Measurements from ENCODE around the gene ATP10B.

The ATP10B gene

GRCh38 chr5:160629003-160629402 is 223.0 kb downstream of the ATP10B start:
- peak in 2 of 14 donors; percentile 10 to 70 for DNase-seq

DNA sequence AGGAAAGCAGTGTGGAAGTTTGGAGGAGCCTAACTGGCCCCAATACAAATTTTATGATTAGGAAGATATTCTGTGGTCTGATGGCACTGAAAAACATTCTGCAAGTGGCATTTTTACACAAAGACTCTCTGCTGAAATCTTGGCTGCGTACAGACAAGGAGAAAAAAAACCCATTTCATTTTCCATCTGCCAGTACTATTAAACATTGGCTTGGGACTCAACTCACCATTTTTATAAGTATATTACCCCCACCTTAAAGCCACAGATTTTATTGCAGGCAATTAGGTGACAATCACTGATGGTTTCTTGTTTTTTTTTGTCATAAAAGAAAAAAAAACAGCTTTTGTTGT is 223.4 kb downstream of the ATP10B start:
- DNase-seq, result peak in 1 of 14 donors; percentile 39

GRCh38 chr5:160627921-160628618 is 223.9 kb downstream of the ATP10B start:
- DNase-seq, result no peak

- DNase-seq, result no peak
These were observed 225.7 kb downstream of the ATP10B start for GRCh38 chr5:160626322-160626721.

GRCh38 chr5:160621526-160621925 is 230.5 kb downstream of the ATP10B start:
- no peak for DNase-seq

DNA sequence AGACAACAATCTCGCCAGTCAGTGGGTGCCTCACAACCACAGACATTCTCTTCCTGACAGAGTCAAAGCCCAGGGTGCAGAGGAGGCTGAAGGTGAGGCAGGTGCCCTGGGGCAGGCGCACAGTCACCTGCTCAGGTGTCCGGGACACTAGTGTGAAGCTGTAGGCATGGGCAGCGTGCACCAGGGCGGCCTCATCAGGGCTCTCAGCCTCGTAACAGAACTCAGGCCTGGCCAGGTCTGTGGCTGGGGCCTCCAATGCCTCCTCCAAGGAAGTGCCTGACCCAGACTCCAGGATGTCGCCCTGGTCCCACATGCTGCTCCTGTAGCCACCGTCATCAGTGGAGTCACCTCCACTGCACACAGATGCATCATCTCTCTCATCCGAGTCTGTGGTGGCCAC is 231.6 kb downstream of the ATP10B start:
- DNase-seq, result no peak

DNA sequence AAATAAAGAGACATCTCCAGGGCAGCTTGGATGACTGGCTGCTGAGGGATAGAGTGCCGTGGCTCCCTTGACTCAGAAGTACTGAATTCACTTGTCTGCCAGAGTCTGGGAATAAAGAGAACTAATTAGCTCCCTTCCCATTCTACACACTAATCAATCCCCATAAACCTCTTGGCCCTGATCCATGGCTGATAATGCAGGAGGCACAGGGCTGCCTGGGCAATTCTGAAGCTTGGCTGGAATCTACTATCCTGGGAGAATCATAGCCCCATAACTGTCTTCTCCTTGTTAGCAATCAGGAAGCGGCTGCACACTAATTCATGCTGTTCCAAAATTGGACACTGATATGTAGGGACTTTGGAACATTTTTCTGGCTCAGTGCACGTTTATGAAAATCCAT is 232.6 kb downstream of the ATP10B start:
- no peak for DNase-seq

DNA sequence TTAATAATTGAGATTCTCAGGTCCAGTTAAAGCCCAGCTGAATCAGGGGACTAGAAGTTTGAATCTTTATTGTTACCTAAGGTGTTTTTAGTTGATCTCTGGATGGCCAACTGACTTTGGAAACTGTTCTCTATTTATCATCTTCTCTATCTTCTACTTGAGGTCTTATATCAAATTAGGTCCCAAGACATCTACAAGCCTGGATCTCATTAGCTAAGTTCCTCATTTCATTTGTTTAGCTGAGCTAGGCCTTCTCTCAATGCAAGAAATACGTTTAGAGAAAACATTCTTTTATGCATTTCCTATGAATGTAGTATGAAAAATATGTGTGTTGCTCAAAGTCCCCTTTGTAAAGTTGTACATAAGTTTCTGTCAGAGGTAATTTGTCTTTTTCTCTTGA is 233.7 kb downstream of the ATP10B start:
- no peak for DNase-seq

DNA sequence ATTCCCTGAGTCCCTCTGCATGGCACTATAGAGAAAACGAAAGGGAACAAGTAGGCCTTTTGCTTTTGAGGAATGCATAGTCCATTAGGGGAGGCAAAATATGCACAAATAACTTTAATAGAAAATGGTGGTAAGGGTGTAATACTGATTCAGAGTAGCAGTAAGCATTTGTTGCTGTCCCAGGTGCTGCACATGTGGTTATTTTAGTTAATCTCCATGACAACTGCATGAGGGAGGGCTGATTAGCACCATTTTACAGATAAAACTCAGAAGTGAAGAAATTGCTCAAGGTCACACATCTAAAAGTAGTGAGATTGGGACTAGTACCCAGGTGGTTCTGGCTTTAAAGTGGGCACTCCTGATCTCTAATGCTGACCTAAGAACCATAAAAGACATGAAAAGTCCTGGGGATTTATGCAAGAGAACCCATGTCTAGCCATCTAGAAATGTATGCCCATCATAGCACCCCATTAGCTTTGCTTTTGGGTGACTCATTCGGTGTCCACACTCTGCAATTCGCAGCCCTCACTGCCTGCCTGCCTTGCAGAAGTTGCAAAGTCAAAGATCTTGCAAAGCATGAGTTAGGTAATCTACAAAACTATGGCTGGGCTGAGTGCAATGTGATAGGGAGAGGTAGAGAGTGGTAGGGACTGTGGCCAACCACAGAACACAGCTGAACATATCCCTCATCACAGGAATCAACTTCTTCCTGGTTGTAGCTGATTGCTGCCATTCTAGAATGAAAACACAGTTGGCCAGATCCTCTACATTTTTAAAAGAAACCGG is 235.1 kb downstream of the ATP10B start:
- DNase-seq, result no peak

DNA sequence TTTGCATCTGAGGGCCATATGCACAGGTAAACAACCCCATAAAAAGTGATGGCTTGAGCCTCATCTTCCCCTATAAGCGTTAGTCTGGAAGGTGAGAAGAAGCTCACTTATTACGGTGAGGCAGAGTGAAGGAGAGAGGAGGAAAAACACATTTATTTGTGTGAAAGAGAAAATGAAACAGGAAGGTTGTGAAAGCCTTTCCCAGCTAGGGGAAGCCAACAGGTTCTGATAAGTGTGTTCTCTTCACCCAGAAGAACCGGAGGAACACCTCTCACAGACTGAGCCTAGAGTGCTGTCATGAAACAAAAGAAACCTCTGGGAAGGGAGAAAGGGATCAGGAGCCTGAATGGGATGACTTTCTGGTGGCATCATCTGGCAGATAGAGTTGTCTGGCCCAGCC is 237.9 kb downstream of the ATP10B start:
- no peak for DNase-seq

DNA sequence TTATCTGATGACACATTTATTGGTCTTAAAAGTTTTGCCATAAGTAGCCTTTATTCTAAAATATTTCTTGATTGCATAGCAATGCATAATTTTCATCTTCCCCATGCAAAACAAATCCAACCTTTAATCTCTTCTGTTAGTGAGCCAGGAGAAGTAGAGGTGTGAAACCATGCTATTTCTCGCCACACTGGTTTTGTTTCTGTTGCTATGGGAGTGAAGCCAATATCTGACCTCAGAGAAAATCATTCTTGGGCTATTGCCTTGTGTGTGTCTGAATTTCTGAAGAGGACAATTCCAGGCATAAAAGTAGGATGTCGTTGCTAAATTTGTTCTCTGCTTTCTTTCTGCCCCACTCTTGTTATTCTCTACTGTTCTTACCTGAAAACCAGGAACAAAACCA is 246.7 kb downstream of the ATP10B start:
- DNase-seq, result peak in 1 of 14 donors; percentile 82

DNA sequence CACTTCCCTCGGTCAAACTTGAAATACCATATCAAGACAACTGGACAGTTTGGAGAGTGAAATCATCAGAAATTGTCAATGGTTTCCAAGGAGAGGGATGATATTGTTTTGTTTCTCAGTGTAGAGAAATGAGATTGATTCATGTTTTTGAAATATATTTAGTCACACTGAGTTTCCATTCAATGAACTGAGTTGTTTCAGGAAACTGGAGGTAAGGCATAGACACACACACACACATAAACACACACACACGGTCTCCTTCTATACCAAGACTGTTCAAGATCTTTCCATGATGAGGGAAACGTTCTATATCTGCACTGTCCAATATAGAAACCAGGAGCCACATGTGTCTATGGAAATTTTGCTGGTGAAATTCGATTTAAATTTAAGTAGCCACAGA is 247.5 kb downstream of the ATP10B start:
- DNase-seq, result no peak

GRCh38 chr5:160602744-160603143 is 249.3 kb downstream of the ATP10B start:
- no peak for DNase-seq

DNA sequence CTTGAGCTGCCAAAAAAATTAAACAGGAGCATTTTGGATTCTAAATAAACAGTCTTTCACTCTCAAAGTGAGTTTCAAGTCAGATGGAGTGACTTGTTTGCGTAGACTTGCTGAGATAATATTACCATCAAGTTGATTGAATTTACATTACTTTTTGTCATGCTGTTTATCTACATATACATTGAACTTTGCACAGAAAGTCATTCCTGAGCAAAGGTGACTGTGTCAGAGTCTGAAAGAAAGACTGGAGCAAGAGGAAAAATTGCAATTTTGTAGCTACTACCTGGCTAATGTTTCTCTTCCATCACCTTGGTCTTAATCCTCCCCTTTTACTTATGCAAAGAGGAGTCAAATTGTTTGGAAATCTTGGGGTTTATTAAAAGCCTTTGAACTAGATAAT is 251.0 kb downstream of the ATP10B start:
- DNase-seq, result no peak

GRCh38 chr5:160573318-160573717 is 278.7 kb downstream of the ATP10B start:
- no peak for DNase-seq

GRCh38 chr5:160567031-160567705 is 284.8 kb downstream of the ATP10B start:
- no peak for DNase-seq

- DNase-seq, result no peak
These were observed 286.6 kb downstream of the ATP10B start for GRCh38 chr5:160565376-160565775.

DNA sequence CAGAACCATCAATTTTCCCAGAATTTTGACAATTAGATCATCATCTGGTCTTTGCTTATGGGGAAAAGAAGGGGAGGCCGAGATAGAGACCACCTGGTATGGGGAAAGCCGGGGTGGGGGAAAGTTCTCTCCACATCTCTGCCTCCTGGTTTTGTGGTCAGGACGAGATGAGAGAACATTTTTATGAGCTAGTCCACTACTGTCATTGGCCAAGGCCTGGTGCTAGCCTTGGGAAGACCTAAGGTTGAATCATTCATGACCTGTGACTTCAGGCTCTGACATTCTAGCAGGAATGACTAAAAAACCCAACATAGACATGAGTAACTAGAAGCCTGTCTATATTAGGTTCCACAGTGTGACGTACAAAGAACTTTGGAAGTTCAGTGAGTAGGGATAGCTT is 295.2 kb downstream of the ATP10B start:
- no peak for DNase-seq

- no peak for DNase-seq
These were observed 295.9 kb downstream of the ATP10B start for GRCh38 chr5:160555971-160556631.

DNA sequence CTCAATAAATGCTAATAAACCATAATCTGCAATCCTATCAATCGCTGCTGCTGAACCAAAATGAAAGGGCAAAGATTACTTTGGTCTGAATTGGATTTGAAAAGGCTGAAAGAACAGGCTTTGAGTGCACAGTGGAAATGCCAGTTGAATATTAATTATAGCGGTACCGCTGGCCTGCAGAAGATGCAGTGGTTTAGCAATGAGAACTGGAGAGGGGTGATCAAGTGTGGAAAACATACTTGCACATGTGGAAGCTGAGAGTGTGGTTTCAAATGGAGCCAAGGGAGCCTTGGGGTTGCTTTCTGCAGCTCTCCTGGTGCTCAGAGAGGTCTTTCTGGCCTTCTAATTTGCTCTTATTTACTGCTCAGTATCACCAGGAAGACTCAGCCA is 296.4 kb downstream of the ATP10B start:
- DNase-seq, result no peak

DNA sequence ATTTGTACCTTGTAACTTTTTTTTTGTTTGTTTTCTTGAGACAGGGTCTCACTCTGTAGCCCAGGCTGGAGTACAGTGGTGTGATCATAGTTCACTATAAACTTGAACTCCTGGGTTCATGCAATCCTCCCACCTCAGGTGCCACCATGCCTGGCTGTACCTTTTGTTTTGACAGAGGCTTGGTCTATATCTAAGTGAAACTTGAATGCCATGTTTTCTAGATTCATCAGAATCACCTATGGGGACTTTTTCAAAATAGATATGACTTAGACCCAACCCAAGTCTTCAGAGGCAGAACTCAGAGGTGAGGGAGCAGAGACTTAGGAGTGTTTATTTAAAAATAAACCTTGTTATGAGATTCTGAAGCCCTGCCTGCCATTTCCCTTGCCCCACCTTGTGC is 301.9 kb downstream of the ATP10B start:
- no peak for DNase-seq

GRCh38 chr5:160548949-160549645 is 302.9 kb downstream of the ATP10B start:
- DNase-seq, result no peak

DNA sequence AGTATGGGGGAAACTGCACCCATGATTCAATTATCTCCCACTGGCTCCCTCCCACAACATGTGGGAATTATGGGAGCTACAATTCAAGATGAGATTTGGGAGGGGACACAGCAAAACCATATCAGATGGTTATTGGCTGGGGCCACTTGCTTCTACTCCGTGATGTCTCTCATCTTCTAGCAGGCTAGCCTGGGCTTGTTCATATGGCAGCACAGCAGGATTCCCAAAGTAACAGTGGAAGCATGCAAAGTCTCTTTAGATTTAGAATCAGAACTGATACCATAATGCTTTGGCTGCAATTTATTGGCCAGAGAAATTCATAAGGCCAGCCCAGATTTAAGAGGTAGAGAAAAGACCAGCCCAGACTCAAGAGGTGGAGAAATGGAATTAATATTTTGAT is 304.1 kb downstream of the ATP10B start:
- no peak for DNase-seq

All from C1 segment of cervical spinal cord (tissue), 14 donors.